NCI-H2081 treated with DMSO at 0.1 percent for 48 hours (cell line): Measurements from ENCODE around the gene CATSPERZ.
A peak's percentile ranks its signal among the peaks of the same experiment; 100 is the strongest.
"Not testable (repeated sequence)": the region's sequence is repeated elsewhere in the genome, so short reads cannot be mapped to it uniquely, and the experiment has no call there.

Experiments
- DNase-seq: peaks from one replicate; lab custom pipeline; 2025; lab: John Stamatoyannopoulos, UW

Gene CATSPERZ

GRCh38 chr11:64304316-64305072, 4.3 kb downstream of the CATSPERZ start:
- DNase-seq: peak; percentile 64

- DNase-seq: peak; percentile 98
Observed at GRCh38 chr11:64305075-64305690, 5.0 kb downstream of the CATSPERZ start, which contains the start of gene ESRRA. Gene ESRRA (plus strand): TSS chr11:64305524. CDS start chr11:64307180, 1,656 bp downstream.

GRCh38 chr11:64305691-64306562, 5.8 kb downstream of the CATSPERZ start:
- no peak for DNase-seq

GRCh38 chr11:64306563-64306875, 6.4 kb downstream of the CATSPERZ start:
- no peak for DNase-seq

- no peak for DNase-seq
Observed at GRCh38 chr11:64306876-64307622, 6.9 kb downstream of the CATSPERZ start.

GRCh38 chr11:64307795-64308194, 7.6 kb downstream of the CATSPERZ start:
- not testable (repeated sequence) for DNase-seq

GRCh38 chr11:64312947-64313346, 12.8 kb downstream of the CATSPERZ start:
- DNase-seq: no peak

- DNase-seq: no peak
Observed at GRCh38 chr11:64313491-64314145, 13.5 kb downstream of the CATSPERZ start.

- DNase-seq: no peak
Observed at GRCh38 chr11:64314146-64314804, 14.1 kb downstream of the CATSPERZ start.

- no peak for DNase-seq
Observed at GRCh38 chr11:64314805-64315561, 14.8 kb downstream of the CATSPERZ start.

GRCh38 chr11:64315667-64316526, 15.7 kb downstream of the CATSPERZ start:
- not testable (repeated sequence) for DNase-seq

- no peak for DNase-seq
Observed at GRCh38 chr11:64316672-64317324, 16.6 kb downstream of the CATSPERZ start.

- DNase-seq: peak; percentile 78
Observed at GRCh38 chr11:64317325-64317960, 17.3 kb downstream of the CATSPERZ start, which contains the start of gene TRMT112. Gene TRMT112 (minus strand): TSS chr11:64317559. CDS start chr11:64317526, 33 bp downstream.

GRCh38 chr11:64317961-64318765, 18.0 kb downstream of the CATSPERZ start, which contains the start of gene PRDX5:
Gene PRDX5 (plus strand): TSS chr11:64318121. CDS start chr11:64318216, 95 bp downstream.
- DNase-seq: peak; percentile 70

- no peak for DNase-seq
Observed at GRCh38 chr11:64318766-64319761, 18.9 kb downstream of the CATSPERZ start.

GRCh38 chr11:64320556-64320955, 20.4 kb downstream of the CATSPERZ start:
- no peak for DNase-seq
